MM.1S (cell line): ENCODE data around the gene RUFY4.

Experiments
- CTCF ChIP-seq: fragments of 300-600 bp; sonication (generic); IDR thresholded peaks from 2 replicates; pipeline ENCODE4 v1.5.1; 2016; ENCODE audit warnings: antibody characterized with exemption, low read length, mixed read lengths
- EZH2 ChIP-seq: fragments of 300-600 bp; sonication (generic); optimal IDR thresholded peaks from 2 replicates; pipeline ENCODE3; 2017; ENCODE audit warnings: low read depth, mild to moderate bottlenecking, antibody characterized with exemption, low read length, mixed read lengths
- EZH2phosphoT487 ChIP-seq: fragments of 300-600 bp; sonication (generic); IDR thresholded peaks from 2 replicates; pipeline ENCODE4 v1.6.1; 2018; ENCODE audit warnings: antibody characterized with exemption, low read length

GRCh38 chr2:218127929-218128455 lies 58.9 kb downstream of the RUFY4 start:
- no peak for TF ChIP-seq CTCF
- TF ChIP-seq EZH2, result no peak
- TF ChIP-seq EZH2phosphoT487, result no peak
